ENCODE measurements around the gene C1QL3. TPM values are rescaled to one million over a fixed set of nuclear protein-coding genes. Genes with fewer than 3 reads are reported as not detected.

The C1QL3 gene
- total RNA-seq: not detected

DNA sequence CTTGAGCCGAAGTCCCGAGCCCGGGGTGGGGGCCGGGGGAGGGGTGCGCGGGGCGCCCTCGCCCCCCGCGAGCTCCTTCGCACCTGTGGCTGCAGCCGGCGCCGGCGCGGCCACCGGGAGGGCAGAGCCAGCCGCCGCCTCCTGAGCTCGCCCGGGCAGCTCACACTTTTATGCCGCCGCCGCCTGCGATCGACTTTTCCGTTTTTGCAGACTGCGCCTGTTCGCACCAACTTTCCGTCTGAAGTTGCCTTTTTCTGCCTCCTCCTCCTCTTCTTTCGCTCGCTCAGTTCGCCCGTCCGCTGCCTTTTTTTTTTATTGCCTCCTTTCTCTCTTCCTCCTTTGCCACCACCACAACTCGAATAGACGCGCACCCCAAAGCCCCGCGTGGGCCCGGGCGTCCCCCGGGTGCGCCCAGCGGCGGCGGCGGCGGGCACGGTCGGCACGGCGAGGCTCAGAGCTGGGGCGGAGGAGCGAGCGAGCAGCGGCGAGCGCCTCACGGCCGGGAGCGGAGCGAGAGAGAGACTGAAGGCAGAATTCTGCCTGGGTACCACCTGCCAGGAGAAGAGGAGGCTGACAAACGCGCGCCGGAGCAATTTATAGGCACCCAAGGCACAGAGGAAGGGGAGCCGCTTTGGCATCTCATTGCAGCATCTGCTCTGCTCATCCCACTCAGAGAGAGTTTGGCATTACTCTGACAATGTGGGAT lies at the start of gene C1QL3:
TSS of gene C1QL3 (minus strand) at position 569 of the 706 bp plus-strand sequence. CDS start 814 bp downstream, outside the sequence.
- peak; percentile 31 for ATAC-seq

DNA sequence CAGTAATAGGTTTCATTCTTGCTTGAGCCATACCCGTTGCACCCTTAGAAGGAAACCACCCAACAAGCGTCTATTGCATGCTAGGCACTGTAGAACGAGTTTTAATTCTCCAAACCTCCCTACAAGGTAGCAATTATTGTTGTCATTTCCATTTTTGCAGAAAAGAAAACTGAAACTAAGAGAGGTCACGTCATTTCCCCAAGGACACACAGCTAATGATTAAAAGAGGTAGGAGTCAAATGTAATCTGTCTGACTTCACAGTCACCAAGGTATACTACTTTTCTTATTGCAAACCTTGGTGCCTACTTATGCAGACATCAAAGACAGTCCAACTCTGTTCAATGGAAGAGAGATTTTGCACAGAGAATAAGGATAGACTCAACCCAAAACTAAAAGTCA lies 49.1 kb upstream of the C1QL3 start:
- no peak for ATAC-seq

DNA sequence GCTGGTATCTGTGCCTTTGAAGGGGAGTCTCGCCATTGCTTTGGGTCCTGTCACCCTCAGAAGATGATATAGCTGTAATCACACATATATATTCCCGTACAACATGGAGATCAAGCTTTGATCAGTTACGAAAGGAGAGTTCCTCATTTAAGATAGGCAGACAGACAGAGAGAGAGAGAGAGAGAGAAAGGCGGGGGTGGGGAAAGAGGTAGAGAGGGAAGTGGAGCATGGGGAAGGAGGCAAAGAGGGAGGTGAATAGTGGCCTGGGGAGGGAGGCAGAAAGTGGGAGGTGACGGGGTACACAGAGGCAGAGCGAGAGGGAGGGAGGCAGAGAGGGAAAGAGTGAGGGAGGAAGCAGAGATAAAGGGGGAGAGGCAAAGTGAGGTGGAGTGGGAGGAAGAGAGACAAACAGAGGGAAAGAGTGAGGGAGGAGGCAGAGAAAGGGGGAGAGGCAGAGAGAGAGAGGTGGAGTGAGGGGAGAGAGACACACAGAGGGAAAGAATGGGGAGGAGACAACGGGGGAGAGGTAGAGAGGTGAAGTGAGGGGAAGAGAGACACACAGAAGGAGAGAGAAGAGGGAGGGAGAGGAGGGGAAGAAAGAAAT lies 44.6 kb upstream of the C1QL3 start:
- no peak for ATAC-seq

DNA sequence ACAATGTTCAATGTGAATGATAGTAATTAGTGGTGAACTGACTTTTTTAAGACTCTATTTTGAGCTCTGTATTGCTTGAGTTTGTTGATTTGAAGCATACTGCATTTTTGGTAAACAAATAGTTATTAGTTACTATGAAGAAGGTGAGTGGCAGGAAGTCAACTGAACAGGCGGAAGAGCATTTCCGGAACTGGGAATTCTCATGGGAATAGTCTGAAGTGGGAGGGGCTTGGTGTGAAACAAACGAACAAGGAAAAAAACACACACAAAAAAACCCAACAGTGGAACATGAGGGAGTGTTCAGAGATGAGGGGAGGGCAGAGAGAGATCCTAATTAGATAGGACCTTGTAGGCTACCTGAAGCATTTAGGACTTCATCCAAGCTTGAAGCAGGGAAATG lies 43.9 kb upstream of the C1QL3 start:
- ATAC-seq: no peak

DNA sequence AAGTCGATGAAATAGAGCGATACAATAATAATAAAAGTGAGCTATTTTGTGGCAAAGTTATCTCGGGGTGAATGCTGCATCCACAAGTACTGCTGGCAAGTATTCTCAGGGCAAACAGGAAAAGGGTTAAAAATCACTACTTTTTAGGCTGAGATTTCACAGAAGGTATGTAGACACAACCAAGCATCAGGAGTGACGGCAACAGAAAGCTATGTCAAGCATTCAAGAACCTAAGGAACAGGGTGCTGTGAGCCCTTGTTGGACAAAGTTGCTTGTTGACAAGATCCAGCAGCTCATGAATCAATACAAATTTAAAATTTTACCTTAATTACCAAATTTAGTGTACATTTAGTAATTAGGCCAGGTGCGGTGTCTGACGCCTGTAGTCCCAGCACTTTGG lies 41.2 kb upstream of the C1QL3 start:
- no peak for ATAC-seq

DNA sequence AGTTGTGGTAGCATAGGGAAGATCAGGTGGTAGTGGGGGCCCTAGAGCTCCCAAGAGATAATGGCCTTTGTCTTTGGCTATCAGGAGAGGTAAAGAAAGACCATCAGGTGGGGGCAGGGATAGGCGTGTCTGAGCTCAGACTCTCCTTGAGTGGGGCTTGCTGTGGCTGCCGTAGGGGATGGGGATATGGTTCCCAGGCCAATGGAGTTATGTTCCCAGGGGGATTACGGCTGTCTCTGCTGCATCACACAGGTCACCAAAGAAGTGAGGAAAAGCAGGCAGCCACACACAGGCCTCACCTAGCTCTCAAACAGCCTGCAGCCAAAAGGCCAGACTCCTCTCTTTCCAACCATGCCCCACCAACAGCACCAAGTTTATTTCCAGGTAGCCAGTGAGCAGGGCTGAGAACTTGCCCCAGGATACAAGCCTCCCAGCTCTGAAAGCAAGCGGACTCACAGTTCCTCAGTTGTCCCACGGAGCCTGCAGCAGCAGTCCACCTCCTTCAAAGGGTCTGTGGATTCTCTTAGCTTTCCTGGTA lies 37.6 kb upstream of the C1QL3 start:
- no peak for ATAC-seq

DNA sequence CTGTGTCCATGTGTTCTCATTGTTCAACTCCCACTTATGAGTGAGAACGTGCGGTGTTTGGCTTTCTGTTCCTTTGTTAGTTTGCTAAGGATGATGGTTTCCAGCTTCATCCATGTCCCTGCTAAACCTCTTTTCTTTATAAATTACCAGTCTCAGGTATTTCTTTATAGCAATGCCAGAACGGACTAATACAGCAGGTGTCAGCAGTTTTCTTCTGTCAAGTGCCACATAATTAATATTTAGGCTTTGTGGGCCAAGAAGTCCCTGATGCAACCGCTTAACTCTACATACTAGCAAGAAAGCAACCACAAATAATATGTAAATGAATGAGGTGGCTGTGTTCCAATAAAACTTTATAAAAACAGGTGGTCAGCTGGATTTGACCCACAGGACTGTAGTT lies 26.3 kb upstream of the C1QL3 start:
- no peak for ATAC-seq

DNA sequence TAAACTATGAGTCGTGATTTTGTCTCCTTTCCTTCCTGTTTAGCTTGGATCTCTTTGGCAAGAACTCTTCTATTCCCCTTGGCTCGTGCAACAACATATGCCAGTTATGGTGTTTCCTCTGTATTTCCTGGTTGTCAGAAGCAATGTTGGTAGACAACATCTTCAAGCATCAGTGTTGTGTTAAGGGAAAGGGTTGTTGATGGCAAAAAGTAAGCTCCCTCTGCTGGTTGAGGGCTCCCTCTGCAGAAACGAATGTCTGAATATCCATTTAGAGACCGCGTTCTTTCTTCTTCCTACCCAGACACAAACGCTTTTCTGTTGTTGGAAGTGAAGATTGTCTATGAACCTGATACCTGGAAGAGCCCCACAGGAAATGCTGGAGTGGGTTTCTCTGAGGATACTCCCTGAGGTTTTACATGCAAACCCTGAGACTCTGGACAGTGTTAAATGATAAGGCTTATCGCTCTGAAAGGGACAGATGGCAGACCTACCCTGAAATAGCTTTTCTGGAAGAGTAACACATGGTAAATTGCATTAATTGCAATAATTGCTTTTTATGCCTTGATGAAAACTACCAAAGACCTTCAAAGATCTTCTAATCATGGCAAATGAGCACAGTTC lies 23.5 kb upstream of the C1QL3 start:
- no peak for ATAC-seq

DNA sequence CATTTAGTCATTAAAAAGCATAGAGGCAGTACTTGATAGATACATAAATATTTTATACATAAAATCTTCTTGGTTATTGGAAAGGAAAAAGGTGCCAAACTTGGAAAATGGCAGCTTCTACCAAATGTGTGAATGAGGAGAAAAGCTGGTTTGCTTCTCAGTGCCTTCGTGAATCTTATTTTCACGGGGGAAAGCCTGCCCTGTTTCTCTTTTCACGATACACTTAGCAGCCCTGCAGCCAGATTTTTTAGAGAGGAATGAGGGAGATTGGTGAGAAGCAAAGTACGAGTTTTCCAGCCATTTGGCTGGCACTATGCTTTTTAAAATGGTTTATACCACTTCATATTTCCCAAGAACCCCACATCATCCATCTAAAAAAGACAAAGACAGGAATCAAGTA lies 22.9 kb upstream of the C1QL3 start:
- no peak for ATAC-seq

DNA sequence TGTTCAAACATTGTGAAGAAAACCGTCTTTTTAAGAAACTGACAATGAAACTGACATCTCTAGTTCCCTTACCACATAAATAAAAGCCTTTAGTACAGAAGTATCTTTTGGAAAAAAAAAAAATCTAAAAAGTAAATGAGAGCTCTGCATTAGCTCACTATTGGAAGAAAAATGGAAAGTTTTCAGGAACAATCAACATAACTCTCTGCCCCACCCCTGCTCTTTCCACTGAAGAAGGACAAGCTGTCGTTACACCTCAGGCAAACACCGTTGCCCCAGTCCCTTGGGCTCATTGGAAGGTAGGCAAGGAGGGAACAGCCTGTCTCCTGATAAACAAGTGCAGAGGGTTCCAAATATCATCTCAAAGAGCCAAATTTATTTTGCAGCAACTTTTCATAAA lies 22.4 kb upstream of the C1QL3 start:
- ATAC-seq: no peak

DNA sequence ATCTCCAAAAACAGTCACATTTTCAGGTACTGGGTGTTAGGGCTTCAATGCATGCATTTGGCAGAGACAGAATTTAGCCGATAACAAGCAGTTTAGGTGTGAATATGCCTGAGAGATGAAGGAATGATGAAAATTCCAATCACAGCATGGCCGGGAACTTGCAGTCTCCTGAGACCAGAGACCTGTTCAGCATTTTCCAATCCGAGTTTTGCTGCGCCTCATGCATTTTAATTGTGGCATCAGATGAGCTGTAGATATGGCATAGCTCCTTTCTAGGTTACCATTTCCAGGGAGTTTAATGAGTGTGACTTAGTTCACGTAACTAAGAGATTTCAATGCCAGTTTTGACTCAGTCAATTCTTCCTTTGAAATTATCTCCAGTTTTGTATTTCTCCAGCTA lies 14.5 kb upstream of the C1QL3 start:
- ATAC-seq: no peak

DNA sequence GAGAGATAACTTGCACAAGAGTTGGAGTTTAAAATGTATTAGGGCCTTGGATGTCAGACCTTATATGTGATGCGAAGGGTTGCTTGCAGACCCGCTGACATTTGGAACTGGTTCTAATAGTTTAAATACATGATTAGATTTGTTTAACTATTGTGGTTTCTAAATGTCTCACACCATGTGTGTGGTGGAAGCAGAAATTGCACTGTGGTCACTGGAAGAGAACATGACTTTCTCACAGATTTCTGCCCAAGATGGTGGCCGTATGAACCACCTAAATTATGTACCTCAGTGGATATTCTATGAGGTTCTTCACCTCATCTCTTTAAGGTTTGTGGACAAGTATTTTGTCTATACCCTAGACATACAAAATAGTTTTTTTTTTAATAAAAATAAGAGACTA lies 8.2 kb upstream of the C1QL3 start:
- no peak for ATAC-seq

DNA sequence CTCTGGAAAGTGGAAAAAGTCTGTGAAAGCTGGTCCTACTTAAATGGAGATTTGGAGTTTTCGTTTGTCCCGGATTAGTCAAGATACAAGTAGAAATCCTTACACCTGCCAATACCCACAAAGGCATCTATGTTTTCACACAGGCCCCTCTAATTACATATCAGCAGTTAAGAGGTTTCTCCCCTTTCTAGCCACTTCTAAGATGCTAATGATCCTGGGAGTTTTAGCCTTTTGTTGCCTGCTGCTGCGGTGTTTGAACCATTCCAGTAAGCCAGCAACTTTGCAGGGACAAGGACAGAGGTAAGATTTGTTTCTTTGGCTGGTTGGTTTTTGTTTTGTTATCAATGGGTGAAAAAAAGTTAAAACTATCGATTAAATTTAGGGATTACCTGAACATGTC lies 5.8 kb upstream of the C1QL3 start:
- ATAC-seq: no peak

DNA sequence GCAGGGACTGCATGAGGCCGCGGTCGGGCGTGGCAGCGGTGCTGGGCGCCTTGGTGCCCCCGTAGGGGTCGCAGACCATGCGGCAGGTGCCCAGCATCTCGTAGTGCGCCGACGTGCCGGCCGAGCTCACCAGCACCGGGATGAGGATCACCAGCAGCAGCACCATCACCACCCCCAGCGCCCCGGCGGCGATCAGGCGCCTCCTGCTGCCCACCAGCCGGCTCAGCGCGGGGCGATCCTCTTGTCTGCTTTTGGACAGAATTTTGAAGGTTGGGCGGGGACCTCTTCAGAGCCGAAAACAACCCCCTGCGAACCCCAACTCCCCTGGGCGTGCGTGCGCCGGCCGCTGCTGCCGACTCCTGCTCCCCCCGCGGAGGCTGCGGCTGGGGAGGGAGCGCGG lies 779 bp downstream of the C1QL3 start:
- ATAC-seq: peak; percentile 36

DNA sequence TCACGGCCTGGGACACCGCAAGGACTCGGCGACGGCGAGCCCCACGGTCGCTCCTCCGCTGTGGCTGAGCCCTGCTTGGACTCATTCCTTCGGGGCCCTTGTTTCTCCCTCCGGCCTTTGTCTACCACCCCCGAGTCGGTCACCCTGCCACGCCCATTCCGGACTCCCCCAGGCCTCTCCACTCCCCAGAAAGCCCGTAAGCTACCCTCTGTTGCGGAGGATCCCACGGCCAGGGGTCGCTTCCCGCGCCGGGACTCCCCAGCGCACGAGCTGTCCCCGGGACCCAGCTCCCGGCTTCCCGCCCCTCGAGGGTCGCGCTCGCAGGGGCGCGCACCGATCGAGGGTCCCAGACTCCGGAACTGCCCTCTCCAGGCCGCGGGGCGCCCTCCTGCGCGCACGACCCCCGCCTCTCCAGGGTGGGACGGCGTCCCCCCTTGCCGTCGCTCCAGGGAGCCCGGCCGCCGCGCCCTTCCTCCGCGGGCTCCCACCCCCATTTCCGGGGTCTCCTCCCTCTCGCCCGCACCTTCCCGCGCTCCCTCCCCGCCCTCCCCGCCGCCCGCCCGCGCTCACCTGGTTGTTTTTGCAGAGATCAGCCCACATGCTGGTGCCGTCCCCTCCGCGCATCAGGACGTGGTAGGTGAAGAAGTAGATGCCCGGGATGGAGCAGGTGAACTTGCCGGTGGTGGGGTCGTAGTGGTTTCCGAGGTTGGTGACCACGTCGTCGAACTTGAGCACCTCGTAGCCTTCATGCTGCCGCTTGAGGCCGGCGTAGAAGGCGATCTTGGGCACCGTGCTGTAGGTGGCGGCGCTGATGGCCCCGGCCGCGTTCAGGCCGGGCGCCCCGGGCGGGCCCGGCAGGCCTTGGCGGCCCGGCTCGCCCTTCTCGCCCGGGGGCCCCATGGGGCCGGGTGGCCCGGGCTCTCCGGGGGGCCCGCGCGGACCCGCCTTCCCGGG lies 1.5 kb downstream of the C1QL3 start:
- ATAC-seq: no peak

DNA sequence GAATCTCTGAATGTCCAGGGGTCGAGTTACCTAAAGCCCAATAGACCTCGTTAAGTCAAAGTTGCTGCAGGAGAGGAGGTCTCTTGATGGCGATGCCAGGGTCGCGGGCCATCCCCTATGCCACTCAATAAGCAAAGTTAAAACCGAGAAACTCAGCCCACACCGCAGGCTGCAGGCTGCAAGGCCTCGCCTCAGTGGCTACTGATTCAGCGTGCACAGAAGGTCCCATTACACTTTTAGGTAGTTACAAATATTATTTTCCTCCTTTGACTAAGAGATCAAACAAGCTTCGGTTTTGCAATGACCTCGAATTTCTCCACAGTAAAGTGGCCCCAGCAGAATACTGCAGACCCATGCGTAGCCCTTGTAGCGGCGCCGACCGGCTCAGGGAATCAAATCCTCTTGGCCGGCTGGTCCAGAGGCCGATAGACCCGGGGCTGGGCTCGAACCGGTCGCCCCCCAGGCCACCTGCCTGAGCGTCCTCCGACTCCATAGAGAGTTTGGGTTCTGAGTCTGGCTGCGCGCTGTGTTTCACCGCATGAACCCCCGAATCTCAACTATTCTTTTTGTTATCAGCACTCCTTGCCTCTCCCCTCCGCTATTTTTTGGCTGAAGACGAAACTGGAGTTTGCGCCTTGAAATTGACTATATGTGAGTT lies 2.3 kb downstream of the C1QL3 start:
- no peak for ATAC-seq

DNA sequence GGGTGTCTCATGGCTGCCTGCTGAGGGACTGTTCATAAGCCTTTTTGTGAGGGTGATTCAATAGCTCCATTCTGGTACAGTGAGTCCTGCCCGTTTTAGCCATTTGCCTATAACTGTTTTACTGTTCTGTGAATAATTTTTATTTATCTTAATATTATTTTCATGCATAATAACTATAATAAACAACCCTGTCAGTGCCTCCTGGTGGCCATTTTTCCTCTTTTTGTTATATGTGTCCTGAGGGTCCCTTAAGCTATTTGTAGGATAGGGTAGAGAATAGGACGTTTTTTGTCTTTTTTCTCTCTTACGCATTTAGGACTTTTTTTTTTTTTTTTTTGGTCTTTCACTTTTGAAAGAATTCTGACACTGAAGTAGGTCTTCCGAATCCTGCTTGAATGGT lies 2.9 kb downstream of the C1QL3 start:
- ATAC-seq: no peak

DNA sequence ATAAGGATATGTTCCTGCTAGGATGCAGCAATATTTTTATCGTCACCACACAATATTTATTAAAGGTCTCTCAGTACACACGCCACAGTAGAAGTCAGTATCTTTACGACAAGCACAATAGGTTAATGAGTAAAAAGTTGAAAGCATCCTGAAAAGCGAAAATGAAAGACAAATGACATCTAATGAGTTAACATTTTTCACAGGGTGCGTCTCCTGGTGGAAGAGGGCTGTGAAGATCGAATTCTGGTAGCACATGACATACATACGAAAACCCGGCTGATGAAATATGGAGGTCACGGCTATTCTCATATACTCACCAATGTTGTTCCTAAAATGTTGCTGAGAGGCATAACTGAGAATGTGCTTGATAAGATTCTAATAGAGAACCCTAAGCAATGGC lies 10.8 kb downstream of the C1QL3 start:
- no peak for ATAC-seq

DNA sequence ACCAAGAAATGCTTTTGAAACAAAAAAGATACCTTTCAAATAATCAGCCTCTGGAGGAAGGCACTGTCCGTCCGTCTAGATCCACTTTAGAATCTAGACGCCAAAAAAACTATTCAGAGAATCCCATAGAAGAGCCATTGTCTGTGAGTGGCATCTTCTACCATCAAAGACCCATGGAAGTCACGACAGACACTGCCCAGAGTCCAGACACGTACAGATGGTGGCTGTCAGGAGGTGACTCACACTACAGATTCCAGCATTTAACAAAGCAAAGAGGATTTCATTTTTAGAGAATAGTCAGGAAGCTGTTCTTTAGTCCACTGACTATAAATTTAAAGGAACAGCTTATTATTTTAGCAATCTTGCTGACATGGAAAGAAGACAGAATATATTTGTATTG lies 11.7 kb downstream of the C1QL3 start:
- ATAC-seq: no peak

DNA sequence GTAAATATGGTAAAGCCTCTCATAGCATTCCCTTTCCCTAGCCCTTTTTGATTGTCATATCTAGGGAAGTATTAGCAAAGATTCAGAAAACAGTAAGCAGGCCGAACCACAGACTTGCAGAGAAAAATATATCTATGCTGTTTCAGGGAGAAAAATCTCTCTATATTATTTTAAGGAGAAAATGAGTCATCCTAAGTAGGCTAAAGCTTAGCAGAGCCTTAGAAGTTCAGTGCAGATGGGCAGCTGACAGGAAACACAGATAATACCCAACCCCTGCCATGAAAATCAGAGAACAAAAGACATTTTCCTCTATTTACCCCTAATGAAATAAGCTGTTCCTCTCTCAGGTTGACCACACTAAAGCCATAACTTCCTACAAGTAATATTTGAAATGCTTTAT lies 16.5 kb downstream of the C1QL3 start:
- no peak for ATAC-seq

DNA sequence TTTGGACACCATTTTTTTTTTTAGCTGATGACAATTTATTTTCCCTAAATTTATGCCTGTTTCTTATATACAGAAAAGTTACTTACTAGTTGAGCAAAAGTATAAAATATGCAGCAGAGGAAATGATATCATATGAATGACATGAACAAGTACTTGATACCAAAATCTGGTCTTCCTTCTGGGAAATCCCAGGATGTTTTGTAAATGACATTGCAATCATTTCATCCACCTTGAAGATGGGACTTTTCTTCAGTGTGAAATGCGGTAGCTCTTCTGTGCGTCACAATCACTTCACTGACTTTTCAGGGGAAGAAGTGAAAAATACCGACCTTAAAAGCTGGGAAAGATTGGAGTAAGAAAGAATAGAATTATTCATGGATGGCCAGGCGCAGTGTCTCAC lies 23.8 kb downstream of the C1QL3 start:
- no peak for ATAC-seq

DNA sequence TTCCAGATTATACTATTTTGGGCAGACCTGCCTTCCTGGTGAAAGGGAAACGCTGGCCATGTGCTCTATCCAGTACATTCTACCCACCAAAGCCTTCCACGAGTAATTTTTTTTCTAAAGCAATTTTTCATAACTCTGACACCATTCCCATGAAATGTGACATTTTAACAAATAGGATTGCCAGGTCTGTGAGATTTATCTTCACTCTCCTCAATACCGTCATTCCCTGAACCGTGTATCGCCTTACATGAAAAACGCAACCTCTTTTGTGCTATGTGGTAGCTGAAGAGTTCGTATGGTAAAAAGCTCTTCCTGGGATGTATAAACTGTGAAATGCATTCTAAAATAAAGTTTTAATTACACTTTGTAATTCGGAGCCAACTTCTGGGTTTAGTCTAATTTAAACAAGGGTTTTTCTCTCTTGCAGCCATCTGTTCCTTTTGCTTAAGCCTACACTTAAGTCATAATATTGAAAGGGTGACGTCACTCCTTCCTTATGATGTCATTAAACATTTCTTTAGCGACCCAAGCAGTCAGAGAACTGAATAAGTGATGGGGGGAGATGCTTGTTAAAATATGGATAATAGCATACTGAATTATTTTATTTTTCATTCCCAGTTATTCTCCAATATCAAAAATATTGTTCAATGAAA lies 27.7 kb downstream of the C1QL3 start:
- ATAC-seq: no peak
